NCI-H1436 treated with DMSO at 0.1 percent for 48 hours (cell line): ENCODE data around the gene GEMIN7.

Experiments
- DNase-seq: peaks from one replicate; lab custom pipeline; 2025; lab: John Stamatoyannopoulos, UW

GEMIN7 gene

GRCh38 chr19:45090034-45090433 lies 11.0 kb downstream of the GEMIN7 start:
- no peak for DNase-seq

- DNase-seq = no peak
These were observed 11.5 kb downstream of the GEMIN7 start for GRCh38 chr19:45090606-45091005.

GRCh38 chr19:45091031-45091923 lies 12.2 kb downstream of the GEMIN7 start:
- DNase-seq = peak; percentile 84

- DNase-seq = peak; percentile 86
These were observed 14.0 kb downstream of the GEMIN7 start, which contains the start of gene PPP1R37 for GRCh38 chr19:45092747-45093678. TSS of gene PPP1R37 (plus strand) at chr19:45093179. CDS start at chr19:45093326, 147 bp downstream.

- no peak for DNase-seq
These were observed 15.1 kb downstream of the GEMIN7 start for GRCh38 chr19:45094137-45094536.

GRCh38 chr19:45094707-45095106 lies 15.6 kb downstream of the GEMIN7 start:
- no peak for DNase-seq

GRCh38 chr19:45095496-45096413 lies 16.7 kb downstream of the GEMIN7 start:
- no peak for DNase-seq

GRCh38 chr19:45096700-45097099 lies 17.6 kb downstream of the GEMIN7 start:
- DNase-seq = no peak

GRCh38 chr19:45097450-45097775 lies 18.4 kb downstream of the GEMIN7 start:
- no peak for DNase-seq

GRCh38 chr19:45097776-45098520 lies 18.9 kb downstream of the GEMIN7 start:
- no peak for DNase-seq

- no peak for DNase-seq
These were observed 19.7 kb downstream of the GEMIN7 start for GRCh38 chr19:45098521-45099466.

- DNase-seq = no peak
These were observed 20.6 kb downstream of the GEMIN7 start for GRCh38 chr19:45099467-45100191.

- DNase-seq = no peak
These were observed 21.1 kb downstream of the GEMIN7 start for GRCh38 chr19:45100201-45100600.

GRCh38 chr19:45100846-45101252 lies 21.8 kb downstream of the GEMIN7 start:
- no peak for DNase-seq

GRCh38 chr19:45101806-45102205 lies 22.7 kb downstream of the GEMIN7 start:
- no peak for DNase-seq

GRCh38 chr19:45102481-45102880 lies 23.4 kb downstream of the GEMIN7 start:
- DNase-seq = no peak

- no peak for DNase-seq
These were observed 24.1 kb downstream of the GEMIN7 start for GRCh38 chr19:45103156-45103507.

GRCh38 chr19:45103508-45104319 lies 24.7 kb downstream of the GEMIN7 start:
- DNase-seq = no peak
